ENCODE measurements around the gene C14orf132. TPM values are rescaled to one million over a fixed set of nuclear protein-coding genes. Genes with fewer than 3 reads are reported as not detected.

The C14orf132 gene
- polyA plus RNA-seq, 3 donors: not detected

- Histone ChIP-seq H3K27ac (ENCODE audit: low read depth in 1 of 2, low read length in 2 of 2) (no peak overlapping the region), H3K9ac (ENCODE audit: insufficient read depth, low read length, poor library complexity, severe bottlenecking) (no peak overlapping the region), H3K27me3 (ENCODE audit: control insufficient read depth in 2 of 2, insufficient read depth in 2 of 2, low read length in 2 of 2) (no peaks in the 10 kb centered on the region), H3K4me2 (replicated peaks; ENCODE audit: extremely low read depth, low read length, poor library complexity, severe bottlenecking) (no peak overlapping the region), H3K36me3 (replicated peaks in 1 of 2; ENCODE audit: control insufficient read depth in 1 of 2, insufficient read depth in 2 of 2, low read length in 2 of 2) (no peaks in the 10 kb centered on the region), H2AFZ (ENCODE audit: insufficient read depth, low read depth, low read length, poor library complexity, severe bottlenecking) (no peak overlapping the region), H3K4me1 (ENCODE audit: control insufficient read depth in 1 of 2, insufficient read depth in 2 of 2, low read length in 2 of 2) (peaks cover 0 to 6% of the 10 kb centered on the region in 2 donors), H3K79me2 (ENCODE audit: insufficient read depth, low read length) (no peaks in the 10 kb centered on the region), H4K20me1 (ENCODE audit: insufficient read depth, low read length) (no peaks in the 10 kb centered on the region), H3K4me3 (replicated peaks in 1 of 3; ENCODE audit: low read depth in 2 of 3, low read length in 3 of 3) (no peak overlapping the region), H3K9me3 (replicated peaks in 1 of 2; ENCODE audit: control insufficient read depth in 1 of 2, insufficient read depth in 1 of 2, low read length in 2 of 2) (no peaks in the 10 kb centered on the region)
- no peak for DNase-seq
- Mint-ChIP-seq H3K9me3 (peaks cover 0 to 8% (median 4%) of the 10 kb centered on the region in 7 donors), H3K4me1 (peaks cover 9% of the 10 kb centered on the region), H3K4me3 (no peak overlapping the region), H3K27me3 (ENCODE audit: low read depth in 3 of 3) (peaks cover 1 to 5% (median 4%) of the 10 kb centered on the region in 3 donors), H3K36me3 (no peaks in the 10 kb centered on the region), H3K27ac (no peak overlapping the region)
- intact Hi-C loops (cut with micrococcal nuclease): no loop called here
- 50% methylated on average over 1 of the region's 2 CpGs for WGBS (ENCODE audit: insufficient coverage)
- no peak for TF ChIP-seq CTCF (IDR thresholded peaks at IDR 0.05)
Observed at GRCh38 chr14:96130854-96131253, 91.7 kb downstream of the C14orf132 start.

- no peak for TF ChIP-seq CTCF (IDR thresholded peaks at IDR 0.05)
- Histone ChIP-seq H3K9ac (ENCODE audit: insufficient read depth, low read length, poor library complexity, severe bottlenecking) (no peak overlapping the region), H3K27ac (ENCODE audit: low read depth in 1 of 2, low read length in 2 of 2) (no peak overlapping the region), H2AFZ (ENCODE audit: insufficient read depth, low read depth, low read length, poor library complexity, severe bottlenecking) (no peak overlapping the region), H3K27me3 (ENCODE audit: control insufficient read depth in 2 of 2, insufficient read depth in 2 of 2, low read length in 2 of 2) (no peaks in the 10 kb centered on the region), H3K36me3 (replicated peaks in 1 of 2; ENCODE audit: control insufficient read depth in 1 of 2, insufficient read depth in 2 of 2, low read length in 2 of 2) (no peaks in the 10 kb centered on the region), H4K20me1 (ENCODE audit: insufficient read depth, low read length) (no peaks in the 10 kb centered on the region), H3K4me3 (replicated peaks in 1 of 3; ENCODE audit: low read depth in 2 of 3, low read length in 3 of 3) (no peak overlapping the region), H3K4me1 (ENCODE audit: control insufficient read depth in 1 of 2, insufficient read depth in 2 of 2, low read length in 2 of 2) (no peaks in the 10 kb centered on the region), H3K9me3 (replicated peaks in 1 of 2; ENCODE audit: control insufficient read depth in 1 of 2, insufficient read depth in 1 of 2, low read length in 2 of 2) (no peaks in the 10 kb centered on the region), H3K79me2 (ENCODE audit: insufficient read depth, low read length) (no peaks in the 10 kb centered on the region), H3K4me2 (replicated peaks; ENCODE audit: extremely low read depth, low read length, poor library complexity, severe bottlenecking) (no peak overlapping the region)
- 52% methylated on average over 3 of the region's 4 CpGs for WGBS (ENCODE audit: insufficient coverage)
- H3K36me3 Mint-ChIP-seq: no peaks in the 10 kb centered on the region
- H3K4me1 Mint-ChIP-seq: peaks cover 2% of the 10 kb centered on the region
- H3K4me3 Mint-ChIP-seq: no peak overlapping the region
- peaks cover 0 to 4% (median 2%) of the 10 kb centered on the region in 3 donors for H3K27me3 Mint-ChIP-seq (ENCODE audit: low read depth in 3 of 3)
- intact Hi-C loops (cut with micrococcal nuclease): no loop called here
- H3K9me3 Mint-ChIP-seq: peaks cover 0 to 8% (median 4%) of the 10 kb centered on the region in 7 donors
- H3K27ac Mint-ChIP-seq: no peak overlapping the region
- DNase-seq: no peak
Observed at GRCh38 chr14:96131836-96132235, 92.7 kb downstream of the C14orf132 start.
